Peyer's patch (tissue), 4 donors: ENCODE results near the gene NUAK1.

Experiments
- POLR2A ChIP-seq, 2 donors: fragments of 450-650 bp; IDR thresholded peaks; one replicate each; pipeline ENCODE4 v1.5.1; 2017; ENCODE audit warnings: antibody characterized with exemption in 2 of 2, mild to moderate bottlenecking in 2 of 2, moderate library complexity in 2 of 2
- TF ChIP-seq, protein P1 (sequence below), 6 experiments: fragments of 450-650 bp in 4 of 6; fragments of 200-600 bp in 2 of 6; sonication (generic) in 1 of 6; IDR thresholded peaks; one replicate each; pipeline ENCODE4 v1.5.1; 2017 to 2019; ENCODE audit warnings: antibody characterized with exemption in 6 of 6, mild to moderate bottlenecking in 3 of 6, moderate library complexity in 1 of 6

DNA sequence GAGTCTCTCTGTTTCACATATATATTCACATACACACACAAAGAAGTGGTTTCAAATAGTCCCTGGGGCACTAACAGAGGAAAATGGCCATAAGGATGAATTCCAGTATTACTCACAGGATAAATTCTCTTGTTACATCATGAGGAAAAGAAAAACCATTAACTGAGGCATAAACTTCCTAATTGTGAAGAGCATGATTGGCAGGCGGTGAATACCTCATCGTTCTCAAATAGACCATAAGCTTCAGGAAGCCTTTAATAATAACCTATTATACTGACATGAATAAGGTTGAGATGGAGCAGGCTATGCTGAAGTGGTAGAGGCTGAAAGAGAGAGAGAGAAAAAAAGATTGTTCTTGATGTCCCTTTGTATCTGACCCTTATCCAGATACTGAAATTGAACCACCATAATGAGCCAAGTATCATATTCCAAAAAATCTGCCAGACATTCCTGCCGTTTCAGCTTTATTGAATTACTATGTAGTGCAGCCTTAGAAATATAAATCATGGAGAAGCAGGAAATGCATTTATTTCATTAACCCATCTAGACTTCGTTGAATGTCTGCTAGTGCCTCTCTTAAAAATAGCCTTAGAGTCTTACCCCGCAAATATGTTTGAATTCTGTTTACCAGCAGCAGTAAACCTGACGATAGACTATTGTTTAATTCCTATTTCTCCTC, 86.8 kb downstream of the NUAK1 start:
- TF ChIP-seq, protein P1, sequence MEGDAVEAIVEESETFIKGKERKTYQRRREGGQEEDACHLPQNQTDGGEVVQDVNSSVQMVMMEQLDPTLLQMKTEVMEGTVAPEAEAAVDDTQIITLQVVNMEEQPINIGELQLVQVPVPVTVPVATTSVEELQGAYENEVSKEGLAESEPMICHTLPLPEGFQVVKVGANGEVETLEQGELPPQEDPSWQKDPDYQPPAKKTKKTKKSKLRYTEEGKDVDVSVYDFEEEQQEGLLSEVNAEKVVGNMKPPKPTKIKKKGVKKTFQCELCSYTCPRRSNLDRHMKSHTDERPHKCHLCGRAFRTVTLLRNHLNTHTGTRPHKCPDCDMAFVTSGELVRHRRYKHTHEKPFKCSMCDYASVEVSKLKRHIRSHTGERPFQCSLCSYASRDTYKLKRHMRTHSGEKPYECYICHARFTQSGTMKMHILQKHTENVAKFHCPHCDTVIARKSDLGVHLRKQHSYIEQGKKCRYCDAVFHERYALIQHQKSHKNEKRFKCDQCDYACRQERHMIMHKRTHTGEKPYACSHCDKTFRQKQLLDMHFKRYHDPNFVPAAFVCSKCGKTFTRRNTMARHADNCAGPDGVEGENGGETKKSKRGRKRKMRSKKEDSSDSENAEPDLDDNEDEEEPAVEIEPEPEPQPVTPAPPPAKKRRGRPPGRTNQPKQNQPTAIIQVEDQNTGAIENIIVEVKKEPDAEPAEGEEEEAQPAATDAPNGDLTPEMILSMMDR (IDR thresholded peaks at IDR 0.05) = no peak
- no peak for TF ChIP-seq POLR2A (IDR thresholded peaks at IDR 0.05)
